Measurements from ENCODE around the gene C11orf42. TPM values are rescaled to one million over a fixed set of nuclear protein-coding genes. Genes with fewer than 3 reads are reported as not detected.

The C11orf42 gene
- polyA plus RNA-seq, 2 of the 4 experiments (the other 2 are of a cell fraction) = not detected

DNA sequence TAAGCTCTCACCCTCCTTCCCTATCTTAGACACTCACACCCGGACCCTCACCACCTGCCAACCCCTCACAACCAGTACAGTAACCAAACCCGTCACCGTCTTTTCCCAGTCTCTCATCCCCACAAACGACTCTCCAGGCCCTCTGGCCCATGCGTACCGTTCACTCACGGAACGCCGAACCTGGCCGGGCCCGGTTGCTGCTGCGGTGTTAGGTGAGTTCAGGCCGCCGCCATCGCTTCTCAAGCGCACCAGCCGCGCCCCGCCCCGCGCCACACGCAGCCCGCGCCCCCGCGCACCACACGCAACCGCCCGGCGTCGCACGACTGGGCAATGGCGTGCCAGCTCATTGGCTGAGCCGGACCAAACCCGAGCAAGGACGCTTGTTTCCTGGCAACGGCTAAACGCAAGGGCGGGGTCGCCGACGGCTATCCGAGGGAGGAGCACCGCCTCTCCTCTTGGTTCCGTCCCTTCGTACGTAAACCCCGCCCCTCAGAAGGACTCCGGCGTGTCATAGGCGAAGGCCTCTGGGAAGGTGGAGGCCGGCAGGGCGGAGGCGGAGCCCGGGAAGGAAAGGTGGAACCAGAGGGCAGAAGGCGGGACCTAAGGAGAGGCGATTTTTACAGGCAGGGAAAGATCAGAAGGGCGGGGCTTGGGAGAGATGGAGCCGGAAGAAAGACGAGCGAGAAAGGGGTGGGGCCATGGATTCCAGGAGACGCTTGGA, 29.2 kb downstream of the C11orf42 start, which contains the start of gene FHIP1B:
Gene FHIP1B (minus strand): TSS at position 250 of the 721 bp plus-strand sequence. CDS start 10,120 bp downstream, outside the sequence.
- ATAC-seq (peak; percentile 92 to 95), DNase-seq (ENCODE audit: low read depth in 1 of 2, low spot score in 1 of 2) (peak; percentile 86 to 99), FAIRE-seq (peak; percentile 89)
- 1% methylated on average over 28 of the region's 62 CpGs for WGBS (ENCODE audit: missing lambda C conversion rate)
- ChIA-PET POLR2A (interaction anchor here (0.9 to 2.8 kb wide), 5 partner anchors 8 to 85 kb away, joined by 3 to 12 read pairs (median 4); partner anchors contain the start of gene CAVIN3), CTCF (interaction anchor here (0.6 to 6.4 kb wide), 5 partner anchors 9 to 145 kb away, joined by 3 to 33 read pairs (median 4); no protein-coding TSS in a partner anchor)
- Histone ChIP-seq H3K4me2 (peak within 1 kb of the TSS; percentile 95), H3K4me1 (peaks cover 11% of the 10 kb centered on the region; the same call in 2 of the 3 replicates), H3K4me3 (peak within 1 kb of the TSS; percentile 90), H3K27ac (peak within 1 kb of the TSS; percentile 89), H3K9me3 (no peaks in the 10 kb centered on the region)
- TF ChIP-seq MAX (IDR thresholded peaks at IDR 0.05) = peak; percentile 62; the same call in 1 of the 2 replicates
- TF ChIP-seq CHD2 (IDR thresholded peaks at IDR 0.05; ENCODE audit: low read length, partially characterized antibody) = no peak
- TF ChIP-seq RFX5 (IDR thresholded peaks at IDR 0.05) = no peak
- TF ChIP-seq EHMT2 (IDR thresholded peaks at IDR 0.05; ENCODE audit: low read depth) = no peak
- no peak for TF ChIP-seq NFE2L2 (conservative IDR thresholded peaks at IDR 0.05; ENCODE audit: low read length)
- no peak for TF ChIP-seq RNF2 (IDR thresholded peaks at IDR 0.05; ENCODE audit: borderline replicate concordance, low read depth)
- TF ChIP-seq E2F6 (IDR thresholded peaks at IDR 0.05; ENCODE audit: borderline replicate concordance, low read depth) = no peak
- no peak for TF ChIP-seq ZC3H11A (IDR thresholded peaks at IDR 0.05)
- TF ChIP-seq JUNB (IDR thresholded peaks at IDR 0.05) = no peak
- peak; percentile 80 for TF ChIP-seq POLR2A (IDR thresholded peaks at IDR 0.05; ENCODE audit: low read length)
- 0 out of 3 replicates have a peak, but pooled peaks have one; percentile 51 for TF ChIP-seq BCL3 (IDR thresholded peaks at IDR 0.05)
- peak in 1 of 2 experiments; percentile 74; a peak in 3 of 5 replicates for TF ChIP-seq JUN (IDR thresholded peaks at IDR 0.05)
- TF ChIP-seq, protein P1, sequence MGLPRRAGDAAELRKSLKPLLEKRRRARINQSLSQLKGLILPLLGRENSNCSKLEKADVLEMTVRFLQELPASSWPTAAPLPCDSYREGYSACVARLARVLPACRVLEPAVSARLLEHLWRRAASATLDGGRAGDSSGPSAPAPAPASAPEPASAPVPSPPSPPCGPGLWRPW (IDR thresholded peaks at IDR 0.05) = no peak
- TF ChIP-seq SMC3 (IDR thresholded peaks at IDR 0.05) = no peak
- TF ChIP-seq FOSB (CRISPR knock-in tag; IDR thresholded peaks at IDR 0.05) = no peak
- TF ChIP-seq KDM5A (IDR thresholded peaks at IDR 0.05) = 0 out of 2 replicates have a peak, but pooled peaks have one; percentile 48
- peak; percentile 95 for TF ChIP-seq PHF8 (IDR thresholded peaks at IDR 0.05; ENCODE audit: borderline replicate concordance, low read depth)
- no peak for TF ChIP-seq MAFK (IDR thresholded peaks at IDR 0.05; ENCODE audit: partially characterized antibody)

DNA sequence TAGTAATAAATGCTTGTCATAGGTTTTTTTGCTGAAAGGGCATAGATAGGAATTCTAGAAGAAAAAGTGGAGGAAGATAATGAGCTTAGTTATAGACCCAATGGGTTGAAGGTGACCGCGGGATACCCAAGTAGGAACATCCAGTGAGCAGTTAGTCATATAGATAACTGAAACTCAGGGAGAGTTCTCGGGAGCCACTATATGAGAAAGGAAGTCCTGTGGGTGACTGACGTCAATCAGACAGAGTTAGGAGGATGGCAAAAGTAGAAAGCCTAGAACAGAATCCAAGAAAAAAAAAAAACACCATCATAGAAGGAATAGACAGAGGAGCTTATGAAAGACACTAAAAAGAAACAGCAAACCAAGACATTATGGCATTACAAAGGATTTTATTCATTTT, 31.9 kb downstream of the C11orf42 start:
- H3K27ac ChIP-seq = no peak overlapping the region
- no peak overlapping the region for H3K4me3 ChIP-seq
- WGBS (ENCODE audit: missing lambda C conversion rate) = 75% methylated on average over 4 of the region's 4 CpGs
- H3K4me2 ChIP-seq = no peak overlapping the region
- TF ChIP-seq FOSB (CRISPR knock-in tag; IDR thresholded peaks at IDR 0.05) = no peak
- no peak for TF ChIP-seq SMC3 (IDR thresholded peaks at IDR 0.05)
- no peak for TF ChIP-seq SREBF2 (IDR thresholded peaks at IDR 0.05)
- no peak for TF ChIP-seq CTCF (IDR thresholded peaks at IDR 0.05)
- TF ChIP-seq NPAS2 (CRISPR knock-in tag; IDR thresholded peaks at IDR 0.05; ENCODE audit: borderline replicate concordance) = no peak
- no peak for TF ChIP-seq ZFP36 (IDR thresholded peaks at IDR 0.05; ENCODE audit: borderline replicate concordance, partially characterized antibody)
- no peak for TF ChIP-seq REST (IDR thresholded peaks at IDR 0.05)
- TF ChIP-seq BCL3 (IDR thresholded peaks at IDR 0.05) = no peak
- TF ChIP-seq FOXS1 (CRISPR knock-in tag; IDR thresholded peaks at IDR 0.05) = no peak
- DNase-seq (ENCODE audit: low read depth in 1 of 2, low spot score in 1 of 2) = no peak
- FAIRE-seq = no peak
- POLR2A ChIA-PET = no interaction called here
- peaks cover 11% of the 10 kb centered on the region; the same call in 2 of the 3 replicates for H3K4me1 ChIP-seq
- no peak for ATAC-seq
- no peaks in the 10 kb centered on the region for H3K9me3 ChIP-seq
- CTCF ChIA-PET = interaction anchor here (0.7 to 6.4 kb wide), 5 partner anchors 10 to 139 kb away, joined by 3 to 33 read pairs (median 5); no protein-coding TSS in a partner anchor
